GM12878 (cell line): ENCODE results near the gene MCOLN3. TPM values are rescaled to one million over a fixed set of nuclear protein-coding genes. Genes with fewer than 3 reads are reported as not detected.
A peak's percentile ranks its signal among the peaks of the same experiment; 100 is the strongest.

ENCODE experiments used
- ATAC-seq: fragments of 200-7000 bp; cut with Tn5 transposase; 3 replicates; pipeline ENCODE4 v1.9.1; 2020; ENCODE audit warnings: mild to moderate bottlenecking, moderate library complexity
- BruUV-seq: library from RNA; stranded (reverse); fragments of 400-500 nt; replicated peaks from 2 replicates; lab custom pipeline; 2021; lab: Mats Ljungman, UMichigan
- CTCF ChIA-PET: fragments of 300-600 bp; sonication (Branson Sonifier 250); formaldehyde crosslinking; extraction: SDS; loops from one replicate; lab custom pipeline; 2021; ENCODE audit warnings: inconsistent platforms; lab: Yijun Ruan, JAX
- POLR2A ChIA-PET: fragments of 350-600 bp; formaldehyde crosslinking; extraction: SDS; loops from one replicate; lab custom pipeline; 2021; ENCODE audit warnings: inconsistent platforms; lab: Charles Lee
- RAD21 ChIA-PET: fragments of 300-600 bp; sonication (Branson Sonifier 250); formaldehyde crosslinking; loops from one replicate; lab custom pipeline; 2023; ENCODE audit warnings: antibody characterized with exemption; ENCODE audit not compliant: unreplicated experiment; lab: Charles Lee
- SMC1A ChIA-PET: fragments of 300-600 bp; sonication (Branson Sonifier 250); formaldehyde crosslinking; loops from one replicate; lab custom pipeline; 2023; ENCODE audit not compliant: unreplicated experiment, uncharacterized antibody; lab: Charles Lee
- DNase-seq: peaks from one replicate; pipeline ENCODE4 v3.0.0-alpha.2; 2011; ENCODE audit warnings: low read depth, low spot score
- FAIRE-seq: peaks from 3 replicates; lab custom pipeline; 2011; peaks lifted over from hg19 to GRCh38; lab: Jason Lieb, UNC
- H2AFZ ChIP-seq: 2 replicates; pipeline ENCODE4 v1.6.0; 2011; ENCODE audit warnings: low read depth, low read length, control low read depth; ENCODE audit not compliant: control insufficient read depth
- H3K27ac ChIP-seq: 2 replicates; pipeline ENCODE4 v1.5.1; 2011; ENCODE audit warnings: control low read depth; ENCODE audit not compliant: control insufficient read depth, insufficient read depth
- H3K27me3 ChIP-seq, 2 experiments: replicated peaks in 1 of 2; 2 replicates each; pipeline versions ENCODE4 v1.6.0 to v1.6.1; 2011; ENCODE audit warnings: low read length in 1 of 2; ENCODE audit not compliant: control insufficient read depth in 2 of 2, insufficient read depth in 2 of 2
- H3K36me3 ChIP-seq, 2 experiments: 2 replicates each; pipeline ENCODE4 v1.5.1; 2011; ENCODE audit warnings: low read length in 1 of 2; ENCODE audit not compliant: control insufficient read depth in 2 of 2, insufficient read depth in 2 of 2
- H3K4me1 ChIP-seq: 2 replicates; pipeline ENCODE4 v1.6.1; 2011; ENCODE audit warnings: mild to moderate bottlenecking, low read length, moderate library complexity, mixed read lengths; ENCODE audit not compliant: control insufficient read depth, insufficient read depth
- H3K4me2 ChIP-seq: 2 replicates; pipeline ENCODE4 v1.6.0; 2011; ENCODE audit warnings: control low read depth; ENCODE audit not compliant: control insufficient read depth, insufficient read depth
- H3K4me3 ChIP-seq: fragments of 200-600 bp; sonication (generic); 2 replicates; pipeline ENCODE4 v1.5.1; 2016
- H3K79me2 ChIP-seq: 2 replicates; pipeline ENCODE4 v1.6.0; 2011; ENCODE audit warnings: low read length; ENCODE audit not compliant: control insufficient read depth, insufficient read depth
- H3K9ac ChIP-seq: 2 replicates; pipeline ENCODE4 v1.8.0; 2011; ENCODE audit warnings: low read length, control low read depth, mixed read lengths; ENCODE audit not compliant: control insufficient read depth, insufficient read depth
- H3K9me3 ChIP-seq: replicated peaks from 3 replicates; pipeline ENCODE4 v1.5.1; 2011; ENCODE audit warnings: mild to moderate bottlenecking, low read length; ENCODE audit not compliant: control insufficient read depth, insufficient read depth
- H4K20me1 ChIP-seq: 2 replicates; pipeline ENCODE4 v1.6.0; 2011; ENCODE audit not compliant: control insufficient read depth, insufficient read depth
- CREB1 ChIP-seq: IDR thresholded peaks from 2 replicates; pipeline ENCODE4 v1.6.1; 2012; ENCODE audit warnings: low read depth, mild to moderate bottlenecking, inconsistent platforms
- EGR1 ChIP-seq, 2 experiments: IDR thresholded peaks; 1 replicate in 1 of 2; 2 replicates in 1 of 2; pipeline ENCODE4 v1.6.1; 2011 to 2012; ENCODE audit warnings: low read depth in 2 of 2, low read length in 2 of 2, borderline replicate concordance in 1 of 2, mild to moderate bottlenecking in 1 of 2, moderate library complexity in 1 of 2
- LARP7 ChIP-seq: fragments of 450-650 bp; IDR thresholded peaks from 2 replicates; pipeline ENCODE4 v1.6.1; 2017; ENCODE audit warnings: mild to moderate bottlenecking
- REST ChIP-seq: IDR thresholded peaks from 2 replicates; pipeline ENCODE4 v1.6.1; 2012; ENCODE audit warnings: mild to moderate bottlenecking, low read depth, low read length
- SP1 ChIP-seq: IDR thresholded peaks from one replicate; pipeline ENCODE4 v1.6.1; 2011; ENCODE audit warnings: low read depth, low read length
- TARDBP ChIP-seq: IDR thresholded peaks from 2 replicates; pipeline ENCODE4 v1.6.1; 2016; ENCODE audit warnings: borderline replicate concordance
- WGBS: methylation state at CpG from one replicate; pipeline ENCODE4 v1.1.6; 2016; ENCODE audit warnings: low lambda C conversion rate; ENCODE audit not compliant: insufficient replicate concordance, insufficient coverage; ENCODE audit errors: missing lambda C conversion rate; 5-methylcytosine and 5-hydroxymethylcytosine counted together
- in situ Hi-C: fragments of 300-500 bp; cut with MboI; formaldehyde crosslinking; loops from 9 replicates; pipeline ENCODE4 v1.14.3; 2018; ENCODE audit warnings: mixed read lengths
- intact Hi-C: fragments of 100-400 bp; cut with micrococcal nuclease; formaldehyde crosslinking; loops from one replicate; pipeline ENCODE4 v1.14.2; 2022; ENCODE audit not compliant: unreplicated experiment
- polyA plus RNA-seq, 11 experiments: library from polyadenylated mRNA; depleted of rRNA in 4 of 11; unstranded in 6 of 11; stranded (reverse) in 5 of 11; fragments of >200 nt; fragmentation: Nextera tagmentation in 4 of 11; fragmentation: Illumina TruSeq in 1 of 11; extraction: Ambion mirVana in 4 of 11; extraction: Trizol in 1 of 11; gene quantifications; 1 replicate in 1 of 11; 2 replicates in 10 of 11; pipeline versions ENCODE4 v1.2.1 to v1.2.3, GENCODE V29; 2011 to 2016; ENCODE audit warnings: inconsistent platforms in 2 of 11, missing spikeins in 2 of 11, low read depth in 1 of 11
- total RNA-seq, 4 experiments: library from RNA; depleted of rRNA in 3 of 4; stranded (reverse); fragments of >200 nt in 3 of 4; fragmentation: Illumina TruSeq in 1 of 4; extraction: Trizol in 1 of 4; gene quantifications; 2 replicates each; pipeline versions ENCODE4 v1.2.1 to v1.2.3, GENCODE V29; 2013 to 2021

MCOLN3 gene
- total and polyA plus RNA-seq, 10 of the 15 experiments (the other 5 are each of a cell fraction or from before 2014, with no cell fraction given): 0.48 to 7.4 (median 3.8) TPM

- intact Hi-C loops: no loop called here
- 12% methylated on average over 43 of the region's 55 CpGs for WGBS
These were observed 616 bp downstream of the MCOLN3 start for GRCh38 chr1:85047472-85048295.

More at GRCh38 chr1:85047472-85048295, 616 bp downstream of the MCOLN3 start:
- no peaks in the 10 kb centered on the region for H3K36me3 ChIP-seq
- H3K27me3 ChIP-seq: peaks cover 0 to 2% of the 10 kb centered on the region in 2 experiments; a peak in 2 of 4 replicates
- H3K4me2 ChIP-seq: peak overlapping the region; percentile 86; the same call in 1 of the 2 replicates
- in situ Hi-C loops: no loop called here
- peak overlapping the region; percentile 74; the same call in 1 of the 2 replicates for H3K4me3 ChIP-seq
- peak overlapping the region; percentile 69 for H2AFZ ChIP-seq
- TF ChIP-seq TARDBP (peak; percentile 31; the same call in 1 of the 2 replicates), EGR1 (IDR thresholded peaks at IDR 0.05; ENCODE audit: borderline replicate concordance in 1 of 2, low read depth in 2 of 2, low read length in 2 of 2) (peak in 1 of 2 experiments; percentile 41; a peak in 1 of 3 replicates), SP1 (no peak), LARP7 (no peak), REST (no peak), CREB1 (no peak)
- TF ChIP-seq, all 136 proteins: peak for 2
- no peak for FAIRE-seq
- ChIA-PET RAD21 (interaction anchor here (1.3 kb wide), 1 partner anchor 52 kb away, joined by 3 read pairs; no protein-coding TSS in a partner anchor), SMC1A (interaction anchor here (1.2 to 2.2 kb wide), 2 partner anchors 11 to 20 kb away, joined by 3 to 5 read pairs; no protein-coding TSS in a partner anchor), POLR2A (no interaction called here), CTCF (interaction anchor here (0.9 kb wide), 1 partner anchor 103 kb away, joined by 4 read pairs; no protein-coding TSS in a partner anchor)
- no peak for DNase-seq
- ATAC-seq: peak; percentile 80
- no peaks in the 10 kb centered on the region for H3K79me2 ChIP-seq
- H3K27ac ChIP-seq: no peak overlapping the region
- H3K9ac ChIP-seq: 0 out of 2 replicates have a peak overlapping the region, but pooled peaks have one; percentile 50
- BruUV-seq: no TSS peak
- H4K20me1 ChIP-seq: no peaks in the 10 kb centered on the region
- peaks cover 3% of the 10 kb centered on the region; the same call in 1 of the 2 replicates for H3K4me1 ChIP-seq
- H3K9me3 ChIP-seq: no peaks in the 10 kb centered on the region
